GM18517 (cell line): ENCODE measurements around the gene MT1A.
A peak's percentile ranks its signal among the peaks of the same experiment; 100 is the strongest.

ENCODE experiments used
- ATAC-seq: cut with Tn5 transposase; IDR thresholded peaks from one replicate; pipeline ENCODE4 v1.9.1; 2021; ENCODE audit warnings: mild to moderate bottlenecking, moderate library complexity; ENCODE audit not compliant: unreplicated experiment

The MT1A gene

DNA sequence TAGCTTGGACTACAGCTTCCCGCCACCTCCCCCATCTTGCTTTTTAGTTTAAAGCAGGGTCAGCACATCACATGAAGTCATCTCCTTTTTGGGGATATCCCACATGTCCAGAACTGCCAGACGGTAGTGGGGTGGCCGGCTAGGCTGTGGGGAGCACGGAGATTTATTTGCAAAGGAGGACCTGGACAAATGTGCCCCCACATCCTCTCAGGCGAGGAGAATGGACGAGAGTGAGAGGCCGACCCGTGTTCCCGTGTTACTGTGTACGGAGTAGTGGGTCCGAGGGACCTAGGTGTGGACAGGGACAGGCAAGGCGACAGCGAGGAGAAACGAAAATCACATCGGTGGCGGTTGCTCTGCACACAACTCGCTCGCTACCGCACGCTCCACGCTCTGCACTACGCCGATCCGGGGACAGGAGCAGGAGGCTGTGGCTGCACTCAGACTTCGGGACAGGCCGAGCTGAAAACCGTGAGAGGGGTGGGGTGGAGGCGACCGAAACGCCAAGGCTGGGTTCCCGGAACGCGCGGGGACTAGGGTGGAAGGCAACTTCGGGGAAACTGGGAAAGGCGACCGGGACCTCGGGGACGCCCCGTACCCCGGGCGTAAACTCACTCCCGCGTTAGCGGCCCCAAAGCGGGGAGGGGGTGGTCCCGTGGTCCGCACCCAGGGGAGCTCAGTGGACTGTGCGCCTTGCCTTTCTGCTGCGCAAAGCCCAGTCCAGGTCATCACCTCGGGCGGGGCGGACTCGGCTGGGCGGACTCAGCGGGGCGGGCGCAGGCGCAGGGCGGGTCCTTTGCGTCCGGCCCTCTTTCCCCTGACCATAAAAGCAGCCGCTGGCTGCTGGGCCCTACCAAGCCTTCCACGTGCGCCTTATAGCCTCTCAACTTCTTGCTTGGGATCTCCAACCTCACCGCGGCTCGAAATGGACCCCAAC is at the start of gene MT1A:
MT1A (plus strand) TSS at position 853 of the 937 bp plus-strand sequence; CDS start at position 926, 73 bp downstream.
- ATAC-seq: no peak

DNA sequence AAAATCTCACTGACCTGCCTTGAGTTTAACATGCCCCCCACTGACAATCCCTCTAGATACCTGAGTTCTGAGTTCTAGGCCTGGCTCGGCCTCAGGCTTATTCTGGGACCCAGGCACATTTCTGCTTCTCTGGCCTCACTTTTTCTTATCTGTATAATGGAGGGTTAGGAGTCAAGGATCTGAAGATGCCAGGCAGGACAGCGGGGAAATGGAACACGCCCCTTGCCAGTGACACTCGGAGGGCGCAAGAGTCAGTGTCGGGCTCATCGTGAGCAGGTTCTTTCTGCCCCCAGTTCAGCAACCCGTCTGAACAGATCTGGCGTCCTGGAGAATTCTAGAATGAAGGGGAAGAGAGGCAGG is 49.7 kb upstream of the MT1A start:
- no peak for ATAC-seq

DNA sequence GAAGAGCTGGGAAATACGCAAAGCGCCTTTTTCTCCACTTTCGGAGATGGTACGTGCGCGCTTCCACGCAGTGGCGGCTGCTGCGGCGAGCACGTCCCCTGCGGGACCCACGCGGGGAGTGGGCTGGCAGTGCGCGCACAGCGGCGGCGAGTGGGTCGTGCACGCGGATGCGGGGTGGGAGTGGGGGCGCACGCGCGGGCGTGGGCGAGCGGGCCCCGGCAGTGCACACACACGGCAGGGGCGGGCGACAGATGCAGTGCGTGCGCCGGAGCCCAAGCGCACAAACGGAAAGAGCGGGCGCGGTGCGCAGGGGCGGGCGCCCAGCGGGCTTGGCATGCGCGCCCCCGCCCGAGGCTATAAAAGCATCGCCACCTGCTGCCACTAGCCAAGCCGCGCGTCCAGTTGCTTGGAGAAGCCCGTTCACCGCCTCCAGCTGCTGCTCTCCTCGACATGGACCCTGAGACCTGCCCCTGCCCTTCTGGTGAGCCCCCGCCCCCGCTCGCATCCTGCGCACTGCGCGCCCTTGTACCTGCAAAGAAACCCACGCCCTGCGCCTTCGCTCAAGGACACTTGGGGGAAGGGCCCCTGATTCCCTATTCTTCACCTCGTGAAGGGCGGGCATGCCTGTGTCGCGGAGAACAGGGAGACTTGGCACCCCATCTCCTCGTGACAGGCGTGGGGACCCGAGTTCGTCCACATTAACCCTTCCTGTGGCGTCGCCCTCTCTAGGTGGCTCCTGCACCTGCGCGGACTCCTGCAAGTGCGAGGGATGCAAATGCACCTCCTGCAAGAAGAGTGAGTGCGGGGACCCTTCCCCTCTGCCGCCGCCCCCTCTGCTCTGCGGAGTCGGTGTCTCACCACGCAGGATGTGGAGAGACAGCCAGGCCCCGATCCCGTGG is 49.1 kb upstream of the MT1A start, which contains the start of gene MT3:
MT3 (plus strand) TSS at position 388 of the 899 bp plus-strand sequence; CDS start at position 451, 63 bp downstream.
- no peak for ATAC-seq

DNA sequence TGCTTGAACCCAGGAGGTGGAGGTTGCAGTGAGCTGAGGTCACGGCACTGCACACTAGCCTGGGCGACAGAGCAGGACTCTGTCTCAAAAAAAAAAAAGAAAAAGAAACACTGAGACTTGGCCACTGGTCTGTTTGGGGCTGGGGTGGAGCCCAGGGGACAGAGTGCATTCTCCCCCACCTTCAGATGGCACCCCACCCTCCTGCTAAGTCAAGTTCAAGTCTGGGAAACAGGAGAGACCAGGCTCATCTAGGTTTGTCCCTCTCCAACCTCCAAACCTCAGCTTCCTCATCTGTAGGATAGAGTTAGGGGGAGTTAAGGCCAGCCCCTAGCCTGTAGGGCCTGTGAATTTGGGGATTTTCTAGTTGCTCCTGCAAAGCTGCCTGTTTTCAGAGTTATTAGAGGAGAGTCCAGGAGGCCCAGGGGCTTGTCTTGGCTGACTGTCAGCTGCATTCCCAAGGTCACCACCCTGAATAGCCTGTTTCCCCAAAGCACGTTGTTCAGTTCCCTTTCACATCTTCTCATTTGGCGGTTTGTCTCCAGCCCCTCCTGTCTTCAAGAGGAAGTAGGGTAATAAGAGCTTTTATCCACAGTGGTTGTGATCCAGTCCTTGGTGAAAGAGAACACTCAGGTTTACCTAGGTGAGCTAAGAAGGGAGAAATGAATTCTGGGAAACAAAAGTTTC is 46.9 kb upstream of the MT1A start:
- ATAC-seq: no peak

DNA sequence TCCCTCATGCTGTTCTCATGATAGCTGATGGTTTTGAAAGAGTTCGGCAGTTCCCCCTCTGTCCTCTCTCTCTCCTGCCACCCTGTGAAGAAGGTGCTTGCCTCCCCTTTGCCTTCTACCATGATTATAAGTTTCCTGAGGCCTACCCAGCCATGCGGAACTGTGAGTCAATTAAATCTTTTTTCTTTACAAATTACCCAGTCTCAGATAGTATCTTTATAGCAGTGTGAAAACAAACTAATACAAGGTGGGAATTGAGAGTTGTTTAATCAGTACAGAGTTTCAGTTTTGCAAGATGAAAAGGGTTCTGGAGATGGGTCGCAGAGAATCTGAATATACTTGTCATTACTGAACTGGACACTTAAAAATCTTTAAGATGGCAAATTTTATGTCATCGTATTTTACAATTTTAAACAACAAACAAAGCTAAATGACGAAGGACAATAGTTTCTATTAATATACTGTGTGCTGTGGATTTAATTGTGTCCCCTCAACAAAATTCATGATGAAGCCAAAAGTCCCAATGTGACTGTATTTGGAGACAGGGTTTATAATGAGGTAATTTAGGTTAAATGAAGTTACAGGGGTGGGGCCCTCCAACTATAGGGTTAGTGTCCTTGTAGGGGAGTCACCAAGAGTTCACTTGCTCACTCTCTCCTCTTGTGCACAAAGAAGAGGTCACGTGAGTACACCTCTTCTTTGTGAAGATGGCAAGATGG is 44.7 kb upstream of the MT1A start:
- no peak for ATAC-seq

DNA sequence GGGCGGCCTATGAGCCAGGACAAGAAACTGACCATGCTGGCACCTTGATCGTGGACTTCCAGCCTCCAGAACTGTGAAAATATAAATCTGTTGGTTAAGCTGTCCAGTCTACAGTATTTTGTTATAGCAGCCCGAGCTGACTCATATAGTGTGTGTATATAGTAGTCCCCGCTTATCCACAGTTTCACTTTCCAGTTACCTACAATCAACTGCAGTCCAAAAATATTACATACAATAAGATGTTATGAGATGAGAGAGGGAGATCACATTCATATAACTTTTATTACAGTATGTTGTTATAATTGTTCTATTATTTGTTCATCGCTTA is 44.2 kb upstream of the MT1A start:
- no peak for ATAC-seq

DNA sequence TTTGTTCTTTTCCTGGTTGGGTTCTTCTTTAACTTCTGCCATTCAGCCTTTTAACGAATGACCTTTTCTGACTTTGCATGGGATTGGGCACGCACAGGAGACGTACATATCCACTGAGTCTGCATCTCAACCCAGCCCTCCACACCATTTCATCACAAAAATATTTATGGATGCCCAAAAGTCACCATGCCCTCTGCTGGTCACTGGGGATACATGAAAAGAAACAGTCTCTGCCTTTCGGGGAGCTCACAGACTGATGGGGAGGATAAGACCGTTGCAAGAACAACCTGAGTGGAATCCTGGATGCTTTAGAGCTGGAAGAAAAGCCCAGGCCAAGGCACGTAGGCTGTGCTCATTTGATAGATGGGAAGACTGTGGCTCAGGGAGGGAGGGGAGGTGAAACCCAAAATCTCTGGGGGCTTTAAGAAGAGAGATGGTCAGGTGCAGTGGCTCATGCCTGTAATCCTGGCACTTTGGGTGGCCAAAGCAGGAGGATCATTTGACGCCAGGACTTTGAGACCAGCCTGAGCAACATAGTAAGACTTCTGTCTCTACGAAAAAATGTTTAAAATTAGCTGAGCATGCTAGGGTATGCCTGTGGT is 38.0 kb upstream of the MT1A start:
- no peak for ATAC-seq

DNA sequence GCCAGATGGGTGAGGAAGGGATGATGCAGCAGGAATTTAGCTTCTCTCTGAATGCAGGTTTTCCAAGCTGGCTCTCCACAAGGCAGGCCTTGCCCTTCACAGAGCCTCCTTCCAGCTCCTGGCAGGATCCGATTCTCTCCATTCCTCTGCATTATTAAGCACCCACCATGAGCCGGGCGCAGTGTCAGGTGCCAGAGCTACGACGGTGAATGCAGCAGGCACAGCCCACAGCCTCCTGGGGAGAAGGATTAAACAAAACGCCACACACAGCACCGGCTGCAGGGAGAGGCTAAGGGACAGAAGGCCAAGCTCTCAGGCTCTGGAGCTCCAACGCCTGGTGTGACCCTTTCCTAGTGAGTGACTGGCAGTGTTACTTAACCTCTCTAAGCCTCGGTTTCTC is 37.1 kb upstream of the MT1A start:
- no peak for ATAC-seq

DNA sequence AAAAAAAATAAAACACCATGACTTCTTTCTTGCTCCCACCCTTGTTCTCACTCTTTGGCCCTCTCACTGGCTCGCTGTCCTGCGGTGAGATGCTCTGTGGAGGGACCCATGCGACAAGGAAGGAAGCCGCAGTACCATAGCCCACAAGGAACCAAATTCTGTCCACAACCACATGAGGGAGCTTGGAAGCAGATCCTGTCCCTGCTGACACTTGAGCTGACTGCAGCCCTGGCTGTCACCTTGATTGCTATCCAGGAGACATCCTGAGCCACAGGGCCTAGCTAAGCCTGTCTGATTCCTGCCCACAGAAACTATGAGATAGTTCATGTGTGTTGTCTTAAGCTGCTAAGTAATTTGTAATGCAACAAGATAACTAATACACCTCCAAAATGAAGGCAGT is 34.9 kb upstream of the MT1A start:
- no peak for ATAC-seq

DNA sequence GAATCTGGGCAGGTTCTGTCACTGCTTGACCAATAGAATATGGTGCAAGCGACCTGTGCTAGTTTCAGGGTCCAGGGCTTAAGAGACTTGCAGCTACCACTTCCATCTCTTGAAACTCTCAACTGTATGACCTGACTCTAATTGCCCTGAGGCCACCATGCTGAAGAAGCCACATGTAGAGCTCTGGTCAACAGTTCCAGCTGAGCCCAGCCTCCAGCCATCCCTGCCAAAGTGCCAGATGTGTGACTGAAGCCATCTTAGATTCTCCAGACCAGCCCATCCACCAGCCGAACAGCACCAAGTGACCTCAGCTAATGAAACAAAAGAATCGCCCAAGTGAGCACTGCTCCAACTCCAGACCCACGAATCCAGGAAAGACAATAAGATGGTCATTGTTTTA is 33.5 kb upstream of the MT1A start:
- ATAC-seq: no peak

DNA sequence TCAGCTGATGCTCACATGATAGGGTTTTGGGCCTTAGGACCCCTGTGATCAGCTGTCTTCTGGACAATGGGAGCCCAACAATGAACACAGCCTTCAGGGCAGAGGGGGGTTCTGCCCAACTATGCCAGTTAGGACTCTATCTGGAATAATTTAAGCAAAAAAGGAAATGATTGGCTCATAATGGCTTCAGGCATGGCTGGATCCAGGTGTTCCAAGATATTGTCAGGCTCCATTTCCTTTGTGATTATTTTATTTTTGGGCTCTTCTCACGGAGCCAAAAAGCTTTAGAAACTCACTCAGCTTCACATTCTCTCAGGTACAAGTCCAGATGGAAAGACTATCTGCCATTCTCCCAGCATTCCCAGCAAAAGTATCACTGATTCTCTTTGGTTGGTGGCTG is 33.0 kb upstream of the MT1A start:
- ATAC-seq: no peak

DNA sequence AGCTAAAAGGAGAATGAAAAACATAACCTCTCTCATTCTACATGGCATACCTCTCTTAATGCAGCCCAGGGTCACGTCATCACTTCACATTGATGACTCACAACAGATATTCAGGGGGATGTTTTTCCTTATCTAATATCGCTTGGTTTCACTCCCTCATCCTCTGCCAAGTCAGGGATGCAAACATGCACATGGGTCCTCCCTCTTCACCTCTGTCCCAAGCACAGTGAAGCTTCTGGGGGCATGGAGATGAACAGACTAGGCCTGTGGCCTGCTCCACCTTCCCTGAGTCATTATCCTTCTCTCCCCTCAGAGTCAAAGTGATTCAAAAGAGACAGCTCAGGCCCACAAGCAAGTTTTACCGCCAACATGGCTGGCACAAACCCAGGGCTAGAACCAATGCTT is 32.4 kb upstream of the MT1A start:
- no peak for ATAC-seq

DNA sequence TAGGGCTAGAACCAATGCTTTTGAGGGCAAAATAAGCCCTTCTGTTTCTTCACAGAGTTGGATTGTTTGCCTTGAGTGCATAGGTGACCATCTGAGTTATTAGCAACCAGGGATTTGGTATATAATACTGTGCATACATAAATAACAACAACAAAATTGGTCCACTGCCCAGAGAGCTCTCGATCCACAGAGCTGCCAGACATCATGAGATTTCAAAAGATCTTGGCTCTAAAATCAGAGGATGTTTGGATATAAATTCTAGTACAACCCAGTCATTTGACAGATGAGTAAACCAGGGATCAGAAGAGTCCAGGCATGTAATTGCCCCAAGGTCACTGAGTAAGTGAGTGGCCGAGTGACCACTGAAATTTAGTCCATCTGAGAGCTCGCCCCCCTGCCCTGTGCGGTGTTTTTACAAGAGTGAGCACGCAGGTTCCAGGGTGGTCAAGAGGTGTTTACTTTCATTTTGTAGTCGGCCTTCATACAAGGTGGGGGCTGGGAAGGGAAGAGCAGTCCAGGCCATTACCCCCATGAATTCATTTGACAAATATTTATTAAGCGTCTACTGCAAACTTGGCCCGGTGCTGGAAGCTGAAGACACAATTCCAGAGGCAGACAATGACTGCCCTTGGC is 31.9 kb upstream of the MT1A start:
- no peak for ATAC-seq

DNA sequence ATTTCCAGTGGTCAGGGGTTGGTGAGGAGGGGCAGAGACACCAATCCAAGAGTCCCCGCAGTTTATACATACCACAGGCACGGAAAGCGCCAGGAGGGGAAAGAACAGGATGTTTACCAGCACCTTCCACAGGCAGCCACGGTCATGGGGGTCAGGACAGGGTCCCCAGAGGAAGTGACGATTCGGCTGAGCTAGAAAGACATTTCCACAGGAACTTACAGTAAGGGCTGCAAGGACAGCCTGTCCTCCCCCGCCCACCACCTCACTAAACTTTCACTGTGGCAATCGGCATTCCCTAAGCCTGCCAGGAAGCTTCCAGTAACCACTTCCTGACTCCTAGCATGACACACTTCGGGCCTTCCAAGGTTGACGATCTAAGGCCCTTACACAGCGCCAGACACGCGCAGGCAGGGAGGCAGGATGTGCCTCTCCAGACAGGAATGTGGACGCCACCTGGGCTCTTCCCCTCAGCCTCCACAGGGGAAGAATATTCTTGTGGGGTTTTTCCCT is 31.3 kb upstream of the MT1A start:
- ATAC-seq: no peak

DNA sequence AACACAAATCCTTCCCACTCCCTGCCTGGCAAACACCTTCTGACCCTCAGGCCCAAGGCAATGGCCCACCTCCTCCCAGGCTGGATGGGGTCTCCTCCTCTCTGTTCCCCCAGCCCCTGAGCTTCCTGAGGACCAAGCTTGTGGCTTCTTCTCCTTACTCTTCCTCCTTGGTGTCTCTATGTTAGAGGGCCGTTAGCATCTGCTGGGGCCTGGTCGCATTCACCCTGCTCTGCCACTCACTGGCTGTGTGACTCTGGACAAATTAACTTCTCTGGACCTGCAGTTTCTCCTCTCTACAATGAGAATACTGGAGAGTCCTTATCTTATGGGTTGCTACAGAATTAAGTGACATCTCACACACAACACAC is 30.8 kb upstream of the MT1A start:
- ATAC-seq: no peak

DNA sequence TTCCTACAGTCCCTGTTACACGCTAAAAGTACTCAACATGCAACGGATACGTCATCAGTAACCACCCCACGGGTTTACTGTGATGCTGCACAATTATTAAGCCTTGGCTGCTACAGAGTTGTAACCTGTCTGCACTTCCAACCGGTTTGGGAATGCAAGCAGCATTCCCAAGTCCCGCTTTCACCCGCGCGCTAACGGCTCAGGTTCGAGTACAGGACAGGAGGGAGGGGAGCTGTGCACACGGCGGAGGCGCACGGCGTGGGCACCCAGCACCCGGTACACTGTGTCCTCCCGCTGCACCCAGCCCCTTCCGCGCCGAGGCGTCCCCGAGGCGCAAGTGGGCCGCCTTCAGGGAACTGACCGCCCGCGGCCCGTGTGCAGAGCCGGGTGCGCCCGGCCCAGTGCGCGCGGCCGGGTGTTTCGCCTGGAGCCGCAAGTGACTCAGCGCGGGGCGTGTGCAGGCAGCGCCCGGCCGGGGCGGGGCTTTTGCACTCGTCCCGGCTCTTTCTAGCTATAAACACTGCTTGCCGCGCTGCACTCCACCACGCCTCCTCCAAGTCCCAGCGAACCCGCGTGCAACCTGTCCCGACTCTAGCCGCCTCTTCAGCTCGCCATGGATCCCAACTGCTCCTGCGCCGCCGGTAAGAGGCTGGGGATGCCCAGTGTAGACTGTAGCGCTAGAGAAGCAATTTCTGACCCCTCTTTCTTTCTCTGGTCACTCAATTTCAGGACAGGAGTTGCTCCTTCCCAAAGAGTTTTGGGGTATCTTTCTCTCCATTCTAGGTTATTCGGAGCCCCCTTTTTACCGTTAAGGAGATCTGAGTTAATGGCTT is 30.2 kb upstream of the MT1A start, which contains the start of gene MT2A:
MT2A (plus strand) TSS at position 542 of the 833 bp plus-strand sequence; CDS start at position 614, 72 bp downstream.
- ATAC-seq: peak; percentile 73

DNA sequence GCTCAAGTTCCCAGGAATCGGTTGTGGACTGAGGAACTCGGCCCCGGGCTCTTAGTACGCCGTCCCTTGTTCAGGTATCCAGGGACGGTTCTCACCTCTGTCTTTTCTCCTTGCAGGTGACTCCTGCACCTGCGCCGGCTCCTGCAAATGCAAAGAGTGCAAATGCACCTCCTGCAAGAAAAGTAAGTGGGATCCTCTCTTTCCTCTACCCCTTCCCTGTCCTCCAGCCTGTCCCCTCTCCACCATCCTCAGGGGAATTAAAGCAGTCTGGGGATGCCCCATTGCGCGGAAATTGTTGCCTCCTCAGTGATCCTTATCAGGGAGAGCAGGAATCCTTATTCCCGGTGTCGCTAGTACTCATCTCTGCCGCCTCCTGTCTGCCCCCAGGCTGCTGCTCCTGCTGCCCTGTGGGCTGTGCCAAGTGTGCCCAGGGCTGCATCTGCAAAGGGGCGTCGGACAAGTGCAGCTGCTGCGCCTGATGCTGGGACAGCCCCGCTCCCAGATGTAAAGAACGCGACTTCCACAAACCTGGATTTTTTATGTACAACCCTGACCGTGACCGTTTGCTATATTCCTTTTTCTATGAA is 29.5 kb upstream of the MT1A start:
- no peak for ATAC-seq

DNA sequence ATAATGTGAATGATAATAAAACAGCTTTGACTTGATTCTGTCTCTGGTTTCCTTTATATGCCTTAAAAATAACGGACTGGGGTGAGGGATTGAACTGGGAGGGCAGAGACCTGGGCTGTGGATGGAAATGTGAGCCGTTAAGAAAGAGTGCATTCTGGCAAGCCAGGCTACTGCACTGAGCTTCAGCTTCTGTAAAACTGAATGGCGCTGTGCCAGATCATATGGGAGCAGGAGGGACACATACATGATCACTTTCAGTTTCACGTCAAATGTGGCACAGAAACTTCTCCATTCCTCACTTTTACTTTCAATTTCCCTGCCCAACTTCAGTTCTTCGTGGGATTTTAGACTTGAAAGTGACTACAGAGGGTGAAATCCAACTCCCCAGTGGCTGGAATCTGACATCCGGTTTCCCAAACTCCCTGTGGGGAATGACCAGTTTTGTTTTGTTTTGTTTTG is 29.0 kb upstream of the MT1A start:
- peak; percentile 30 for ATAC-seq
